Measurements from ENCODE around the gene MROH2B. TPM values are rescaled to one million over a fixed set of nuclear protein-coding genes. Genes with fewer than 3 reads are reported as not detected.

Gene MROH2B
- total and polyA plus RNA-seq, 2 donors (not counting 3 experiments of a cell fraction or from before 2014, with no cell fraction given): not detected

DNA sequence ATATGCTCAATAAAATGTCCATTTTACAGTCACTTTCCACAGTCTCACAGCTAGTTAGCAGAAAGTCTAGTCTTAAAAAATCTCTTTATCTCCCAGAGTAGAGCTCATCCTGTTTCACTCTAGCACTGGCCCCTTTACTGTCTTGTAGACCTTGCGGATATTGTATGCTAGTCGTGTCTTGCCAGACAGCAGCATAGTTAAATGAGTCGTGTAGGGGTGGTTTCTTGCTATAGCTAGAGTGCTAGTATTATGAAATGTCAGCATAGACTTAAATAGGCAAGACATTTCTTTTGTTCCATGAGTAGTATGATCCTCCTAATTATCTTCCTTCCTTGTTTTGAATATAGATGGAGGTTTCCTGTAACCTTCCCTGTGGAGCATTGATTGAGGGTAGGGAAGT lies 84.5 kb downstream of the MROH2B start:
- no peaks in the 10 kb centered on the region for H4K20me1 ChIP-seq (replicated peaks; ENCODE audit: control insufficient read depth, extremely low read depth, insufficient read depth, low read length)
- dilution Hi-C loops (cut with MboI; ENCODE audit: extremely low pct_ligation_motif_present, low sequenced_read_pairs): no loop called here
- ChIA-PET CTCF (no interaction called here), POLR2A (no interaction called here)
- H3K4me3 ChIP-seq (replicated peaks in 1 of 3; ENCODE audit: insufficient read depth in 1 of 3, low read depth in 1 of 3, low read length in 3 of 3): no peak overlapping the region
- no peak overlapping the region for H2AFZ ChIP-seq (ENCODE audit: low read depth, low read length)
- DNase-seq (ENCODE audit: low read depth, low spot score): no peak
- H3K4me1 ChIP-seq (ENCODE audit: control insufficient read depth, extremely low read depth, insufficient read depth, low read length): no peaks in the 10 kb centered on the region
- TF ChIP-seq, protein P1, sequence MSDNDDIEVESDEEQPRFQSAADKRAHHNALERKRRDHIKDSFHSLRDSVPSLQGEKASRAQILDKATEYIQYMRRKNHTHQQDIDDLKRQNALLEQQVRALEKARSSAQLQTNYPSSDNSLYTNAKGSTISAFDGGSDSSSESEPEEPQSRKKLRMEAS (IDR thresholded peaks at IDR 0.05; ENCODE audit: insufficient read depth, insufficient read length): no peak
- no peak for TF ChIP-seq GATA2 (IDR thresholded peaks at IDR 0.05; ENCODE audit: insufficient read depth, insufficient read length, low read depth, low read length)
- no peak for TF ChIP-seq FOS (IDR thresholded peaks at IDR 0.05; ENCODE audit: borderline replicate concordance, insufficient read depth, low read length)
- TF ChIP-seq JUN (IDR thresholded peaks at IDR 0.05; ENCODE audit: borderline replicate concordance, insufficient read depth, insufficient read length, low read depth): no peak
- TF ChIP-seq MYC (IDR thresholded peaks at IDR 0.05; ENCODE audit: low read depth, low read length): no peak
- no peak overlapping the region for H3K4me2 ChIP-seq (ENCODE audit: insufficient read depth, low read length)
- H3K9ac ChIP-seq (replicated peaks; ENCODE audit: extremely low read depth, insufficient read depth, low read length): no peak overlapping the region
- no peaks in the 10 kb centered on the region for H3K36me3 ChIP-seq (ENCODE audit: control insufficient read depth in 2 of 2, extremely low read depth in 1 of 2, insufficient read depth in 2 of 2, low read length in 2 of 2)
- BruUV-seq (replicated peaks): no TSS peak
- H3K9me1 ChIP-seq (replicated peaks; ENCODE audit: control insufficient read depth, extremely low read depth, insufficient read depth, low read length): no peaks in the 10 kb centered on the region
- H3K27ac ChIP-seq (ENCODE audit: insufficient read depth, low read depth, low read length): no peak overlapping the region
- intact Hi-C loops (cut with micrococcal nuclease): no loop called here
- H3K27me3 ChIP-seq (ENCODE audit: control insufficient read depth in 2 of 2, insufficient read depth in 2 of 2, low read length in 2 of 2): no peaks in the 10 kb centered on the region
- no peaks in the 10 kb centered on the region for H3K9me3 ChIP-seq (replicated peaks; ENCODE audit: control insufficient read depth, insufficient read depth, low read length)
- FAIRE-seq: no peak
- no peaks in the 10 kb centered on the region for H3K79me2 ChIP-seq (ENCODE audit: control insufficient read depth, insufficient read depth, low read length)

DNA sequence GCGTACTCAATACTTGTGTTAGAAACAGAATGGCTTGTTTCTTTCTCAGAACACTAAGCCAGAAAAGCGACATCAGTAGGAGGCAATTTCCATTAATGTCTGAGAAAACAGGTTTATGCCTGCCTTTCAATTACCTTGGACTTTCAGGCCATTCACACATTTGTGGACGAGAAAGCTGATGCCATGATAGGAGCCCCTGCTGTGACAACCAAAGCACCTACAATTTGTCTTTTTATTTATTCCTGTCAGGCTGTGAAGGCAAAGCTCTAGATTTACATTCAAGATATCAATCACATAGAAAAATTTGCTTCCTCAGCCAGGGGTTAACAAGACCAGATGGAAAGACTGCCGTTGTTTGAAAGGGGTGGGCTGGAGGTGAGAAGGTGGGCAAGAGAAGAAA lies 85.6 kb downstream of the MROH2B start:
- no TSS peak for BruUV-seq (replicated peaks)
- ChIA-PET CTCF (no interaction called here), POLR2A (no interaction called here)
- Histone ChIP-seq H3K9ac (replicated peaks; ENCODE audit: extremely low read depth, insufficient read depth, low read length) (no peak overlapping the region), H3K27ac (ENCODE audit: insufficient read depth, low read depth, low read length) (no peak overlapping the region), H3K4me1 (ENCODE audit: control insufficient read depth, extremely low read depth, insufficient read depth, low read length) (no peaks in the 10 kb centered on the region), H3K9me1 (replicated peaks; ENCODE audit: control insufficient read depth, extremely low read depth, insufficient read depth, low read length) (no peaks in the 10 kb centered on the region), H3K9me3 (replicated peaks; ENCODE audit: control insufficient read depth, insufficient read depth, low read length) (no peaks in the 10 kb centered on the region), H3K36me3 (ENCODE audit: control insufficient read depth in 2 of 2, extremely low read depth in 1 of 2, insufficient read depth in 2 of 2, low read length in 2 of 2) (no peaks in the 10 kb centered on the region), H4K20me1 (replicated peaks; ENCODE audit: control insufficient read depth, extremely low read depth, insufficient read depth, low read length) (no peaks in the 10 kb centered on the region), H2AFZ (ENCODE audit: low read depth, low read length) (no peak overlapping the region), H3K79me2 (ENCODE audit: control insufficient read depth, insufficient read depth, low read length) (no peaks in the 10 kb centered on the region), H3K4me2 (ENCODE audit: insufficient read depth, low read length) (no peak overlapping the region), H3K4me3 (replicated peaks in 1 of 3; ENCODE audit: insufficient read depth in 1 of 3, low read depth in 1 of 3, low read length in 3 of 3) (no peak overlapping the region), H3K27me3 (ENCODE audit: control insufficient read depth in 2 of 2, insufficient read depth in 2 of 2, low read length in 2 of 2) (no peaks in the 10 kb centered on the region)
- dilution Hi-C loops (cut with MboI; ENCODE audit: extremely low pct_ligation_motif_present, low sequenced_read_pairs) (no loop called here), intact Hi-C loops (cut with micrococcal nuclease) (no loop called here)
- TF ChIP-seq FOS (IDR thresholded peaks at IDR 0.05; ENCODE audit: borderline replicate concordance, insufficient read depth, low read length): no peak
- no peak for TF ChIP-seq JUN (IDR thresholded peaks at IDR 0.05; ENCODE audit: borderline replicate concordance, insufficient read depth, insufficient read length, low read depth)
- TF ChIP-seq, protein P2, sequence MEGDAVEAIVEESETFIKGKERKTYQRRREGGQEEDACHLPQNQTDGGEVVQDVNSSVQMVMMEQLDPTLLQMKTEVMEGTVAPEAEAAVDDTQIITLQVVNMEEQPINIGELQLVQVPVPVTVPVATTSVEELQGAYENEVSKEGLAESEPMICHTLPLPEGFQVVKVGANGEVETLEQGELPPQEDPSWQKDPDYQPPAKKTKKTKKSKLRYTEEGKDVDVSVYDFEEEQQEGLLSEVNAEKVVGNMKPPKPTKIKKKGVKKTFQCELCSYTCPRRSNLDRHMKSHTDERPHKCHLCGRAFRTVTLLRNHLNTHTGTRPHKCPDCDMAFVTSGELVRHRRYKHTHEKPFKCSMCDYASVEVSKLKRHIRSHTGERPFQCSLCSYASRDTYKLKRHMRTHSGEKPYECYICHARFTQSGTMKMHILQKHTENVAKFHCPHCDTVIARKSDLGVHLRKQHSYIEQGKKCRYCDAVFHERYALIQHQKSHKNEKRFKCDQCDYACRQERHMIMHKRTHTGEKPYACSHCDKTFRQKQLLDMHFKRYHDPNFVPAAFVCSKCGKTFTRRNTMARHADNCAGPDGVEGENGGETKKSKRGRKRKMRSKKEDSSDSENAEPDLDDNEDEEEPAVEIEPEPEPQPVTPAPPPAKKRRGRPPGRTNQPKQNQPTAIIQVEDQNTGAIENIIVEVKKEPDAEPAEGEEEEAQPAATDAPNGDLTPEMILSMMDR (IDR thresholded peaks at IDR 0.05; ENCODE audit: extremely low read depth in 1 of 2, insufficient read depth in 1 of 2, low read depth in 1 of 2, low read length in 2 of 2): no peak
- no peak for TF ChIP-seq MYC (IDR thresholded peaks at IDR 0.05; ENCODE audit: low read depth, low read length)
- TF ChIP-seq POLR2A (IDR thresholded peaks at IDR 0.05; ENCODE audit: low read depth, low read length): no peak
- TF ChIP-seq GATA2 (IDR thresholded peaks at IDR 0.05; ENCODE audit: insufficient read depth, insufficient read length, low read depth, low read length): no peak
- TF ChIP-seq, protein P1 (IDR thresholded peaks at IDR 0.05; ENCODE audit: insufficient read depth, insufficient read length): no peak
- TF ChIP-seq EZH2 (IDR thresholded peaks at IDR 0.05; ENCODE audit: borderline replicate concordance, low read depth, low read length, severe bottlenecking): no peak
- no peak for TF ChIP-seq POLR2AphosphoS5 (IDR thresholded peaks at IDR 0.05; ENCODE audit: insufficient read depth, low read depth, low read length)
- FAIRE-seq: no peak
- no peak for DNase-seq (ENCODE audit: low read depth, low spot score)
